Endothelial cell (in vitro differentiated cells): Measurements from ENCODE around the gene SLC40A1. TPM values are rescaled to one million over a fixed set of nuclear protein-coding genes. Genes with fewer than 3 reads are reported as not detected.

Experiments
- DNase-seq: peaks from one replicate; pipeline ENCODE4 v3.0.0; 2021; ENCODE audit warnings: low spot score
- H3K27ac Mint-ChIP-seq: one replicate; pipeline ENCODE4 v1.8.0; 2021; ENCODE audit warnings: mixed read lengths, inconsistent platforms; ENCODE audit not compliant: unreplicated experiment
- H3K27me3 Mint-ChIP-seq: one replicate; pipeline ENCODE4 v1.8.0; 2021; ENCODE audit warnings: mild to moderate bottlenecking, moderate library complexity, mixed read lengths, inconsistent platforms; ENCODE audit not compliant: unreplicated experiment
- H3K36me3 Mint-ChIP-seq: one replicate; pipeline ENCODE4 v1.8.0; 2021; ENCODE audit warnings: mild to moderate bottlenecking, low read depth, mixed read lengths, inconsistent platforms; ENCODE audit not compliant: unreplicated experiment
- H3K4me1 Mint-ChIP-seq: one replicate; pipeline ENCODE4 v1.8.0; 2021; ENCODE audit warnings: mild to moderate bottlenecking, mixed read lengths, inconsistent platforms; ENCODE audit not compliant: unreplicated experiment
- H3K4me3 Mint-ChIP-seq: one replicate; pipeline ENCODE4 v1.8.0; 2021; ENCODE audit warnings: mild to moderate bottlenecking, mixed read lengths, inconsistent platforms; ENCODE audit not compliant: unreplicated experiment
- H3K9me3 Mint-ChIP-seq: one replicate; pipeline ENCODE4 v1.8.0; 2021; ENCODE audit warnings: mixed read lengths, inconsistent platforms; ENCODE audit not compliant: unreplicated experiment
- total RNA-seq: library from RNA; stranded (reverse); fragmentation: NEBNext Ultra II Directional; extraction: Animal tissue kit (Norgen Biotek cat#: 25700); gene quantifications from one replicate; pipeline ENCODE4 v1.2.1, GENCODE V29; 2021; ENCODE audit not compliant: unreplicated experiment
- TF ChIP-seq, protein P1 (sequence below): fragments of 200-600 bp; sonication (generic); IDR thresholded peaks from one replicate; pipeline ENCODE4 v1.5.0; 2021; ENCODE audit warnings: antibody characterized with exemption; ENCODE audit not compliant: unreplicated experiment

Gene SLC40A1
- total RNA-seq, 1 donor from 2014 or later, result 90.9 TPM

DNA sequence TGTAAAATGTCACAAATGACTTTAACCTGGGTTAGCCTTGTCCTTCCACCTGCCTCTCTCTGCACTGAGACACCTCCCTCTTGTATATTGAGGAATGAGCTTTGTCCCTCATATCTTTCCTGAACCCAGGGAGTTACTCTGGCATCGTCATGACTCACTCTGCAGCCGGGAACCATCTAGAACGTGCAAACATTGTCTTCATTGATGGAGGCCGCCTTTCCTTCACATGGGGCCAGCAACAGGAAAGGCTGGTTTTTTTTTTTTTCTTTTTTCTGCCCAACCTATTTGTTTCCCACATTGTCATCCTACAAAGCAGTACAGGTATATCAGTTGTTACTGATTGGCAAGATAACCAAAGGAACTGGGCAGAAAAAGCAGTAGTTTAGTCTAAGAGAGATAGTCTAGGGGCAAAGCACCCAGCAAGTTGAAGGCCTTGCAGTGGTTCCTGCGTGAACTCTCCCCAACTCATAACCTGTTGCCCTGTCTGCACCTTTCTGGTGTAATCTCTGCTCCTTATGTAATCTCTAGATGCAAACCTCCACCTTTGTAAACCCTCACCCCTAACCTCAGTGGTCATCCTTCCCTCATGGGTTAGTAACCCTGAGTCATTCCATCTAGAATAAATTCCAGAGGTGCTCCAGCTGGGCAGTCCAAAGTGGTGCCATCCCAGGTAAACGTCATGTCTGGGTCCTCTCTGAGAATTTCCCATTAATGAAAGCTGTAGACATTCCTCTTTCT is 38.3 kb downstream of the SLC40A1 start:
- no peaks in the 10 kb centered on the region for H3K36me3 Mint-ChIP-seq
- no peaks in the 10 kb centered on the region for H3K4me1 Mint-ChIP-seq
- TF ChIP-seq, protein P1, sequence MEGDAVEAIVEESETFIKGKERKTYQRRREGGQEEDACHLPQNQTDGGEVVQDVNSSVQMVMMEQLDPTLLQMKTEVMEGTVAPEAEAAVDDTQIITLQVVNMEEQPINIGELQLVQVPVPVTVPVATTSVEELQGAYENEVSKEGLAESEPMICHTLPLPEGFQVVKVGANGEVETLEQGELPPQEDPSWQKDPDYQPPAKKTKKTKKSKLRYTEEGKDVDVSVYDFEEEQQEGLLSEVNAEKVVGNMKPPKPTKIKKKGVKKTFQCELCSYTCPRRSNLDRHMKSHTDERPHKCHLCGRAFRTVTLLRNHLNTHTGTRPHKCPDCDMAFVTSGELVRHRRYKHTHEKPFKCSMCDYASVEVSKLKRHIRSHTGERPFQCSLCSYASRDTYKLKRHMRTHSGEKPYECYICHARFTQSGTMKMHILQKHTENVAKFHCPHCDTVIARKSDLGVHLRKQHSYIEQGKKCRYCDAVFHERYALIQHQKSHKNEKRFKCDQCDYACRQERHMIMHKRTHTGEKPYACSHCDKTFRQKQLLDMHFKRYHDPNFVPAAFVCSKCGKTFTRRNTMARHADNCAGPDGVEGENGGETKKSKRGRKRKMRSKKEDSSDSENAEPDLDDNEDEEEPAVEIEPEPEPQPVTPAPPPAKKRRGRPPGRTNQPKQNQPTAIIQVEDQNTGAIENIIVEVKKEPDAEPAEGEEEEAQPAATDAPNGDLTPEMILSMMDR, result no peak

DNA sequence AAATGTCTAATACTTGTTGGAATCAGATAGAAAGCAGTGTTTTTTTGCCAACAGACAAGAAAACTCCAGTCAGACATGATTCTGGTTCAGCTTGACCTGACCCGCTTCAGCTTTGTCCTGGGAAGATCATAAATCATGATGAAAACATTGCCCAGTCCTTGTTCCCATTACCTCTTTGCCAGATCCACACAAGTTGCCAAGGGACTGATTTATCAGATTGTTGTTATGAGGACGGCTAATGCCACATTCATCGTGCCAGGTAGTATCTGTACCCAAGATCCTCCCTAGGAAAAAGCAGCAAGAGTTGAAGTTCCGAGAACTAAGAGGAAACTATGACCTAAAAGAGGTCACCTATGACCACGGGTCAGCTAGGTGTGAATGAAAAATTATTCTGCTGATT is 39.0 kb downstream of the SLC40A1 start:
- Mint-ChIP-seq H3K27ac (no peak overlapping the region), H3K4me1 (peaks cover 3% of the 10 kb centered on the region), H3K4me3 (no peak overlapping the region), H3K36me3 (no peaks in the 10 kb centered on the region), H3K27me3 (no peaks in the 10 kb centered on the region), H3K9me3 (no peaks in the 10 kb centered on the region)
- no peak for DNase-seq
- TF ChIP-seq, protein P1, result no peak

More for the DNA sequence above, 38.3 kb downstream of the SLC40A1 start:
- Mint-ChIP-seq H3K27me3 (no peaks in the 10 kb centered on the region), H3K4me3 (no peak overlapping the region), H3K9me3 (no peaks in the 10 kb centered on the region), H3K27ac (no peak overlapping the region)
- no peak for DNase-seq

DNA sequence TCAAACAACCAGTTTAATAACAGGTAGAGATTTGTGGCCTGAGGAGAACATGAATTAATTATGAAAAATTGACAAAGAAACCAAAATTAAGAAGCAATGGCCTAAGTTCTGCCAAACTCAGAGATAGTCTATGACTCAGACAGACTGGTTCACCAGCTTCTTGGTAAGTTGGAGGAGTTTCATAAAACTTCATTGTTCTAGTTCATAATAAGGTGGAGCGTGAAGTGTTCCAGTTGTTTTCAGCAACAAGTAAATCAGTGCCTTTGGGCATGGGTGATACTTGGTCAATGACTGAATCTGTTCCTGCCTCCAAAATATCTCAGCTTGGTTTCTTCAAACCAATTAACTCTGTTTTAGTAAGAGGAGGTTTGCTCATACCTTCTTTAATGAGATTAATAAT is 40.0 kb downstream of the SLC40A1 start:
- Mint-ChIP-seq H3K4me1 (peaks cover 7% of the 10 kb centered on the region), H3K36me3 (no peaks in the 10 kb centered on the region), H3K4me3 (no peak overlapping the region), H3K27ac (no peak overlapping the region), H3K9me3 (no peaks in the 10 kb centered on the region), H3K27me3 (peaks cover 1% of the 10 kb centered on the region)
- DNase-seq, result no peak
- TF ChIP-seq, protein P1, result no peak

DNA sequence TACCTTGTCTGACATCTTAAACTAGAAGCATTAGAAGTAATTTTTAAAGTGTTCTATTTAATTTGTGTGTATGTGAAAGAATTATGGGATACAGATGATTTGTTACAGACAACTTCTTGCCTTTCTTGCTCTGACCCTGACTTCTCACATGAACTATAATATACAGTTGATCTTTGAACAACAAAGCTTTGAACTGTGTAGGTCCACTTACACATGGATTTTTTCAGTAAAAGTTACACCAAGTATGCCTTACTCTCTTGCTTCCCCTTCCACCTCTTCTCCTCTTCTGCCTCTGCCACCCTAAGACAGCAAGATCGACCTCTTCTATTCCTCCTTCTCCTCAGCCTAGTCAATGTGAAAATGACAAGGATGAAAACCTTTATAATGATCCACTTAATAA is 42.2 kb downstream of the SLC40A1 start:
- Mint-ChIP-seq H3K27me3 (peaks cover 1% of the 10 kb centered on the region), H3K9me3 (no peaks in the 10 kb centered on the region), H3K4me1 (peaks cover 7% of the 10 kb centered on the region), H3K4me3 (no peak overlapping the region), H3K27ac (no peak overlapping the region), H3K36me3 (no peaks in the 10 kb centered on the region)
- TF ChIP-seq, protein P1, result no peak
- no peak for DNase-seq

DNA sequence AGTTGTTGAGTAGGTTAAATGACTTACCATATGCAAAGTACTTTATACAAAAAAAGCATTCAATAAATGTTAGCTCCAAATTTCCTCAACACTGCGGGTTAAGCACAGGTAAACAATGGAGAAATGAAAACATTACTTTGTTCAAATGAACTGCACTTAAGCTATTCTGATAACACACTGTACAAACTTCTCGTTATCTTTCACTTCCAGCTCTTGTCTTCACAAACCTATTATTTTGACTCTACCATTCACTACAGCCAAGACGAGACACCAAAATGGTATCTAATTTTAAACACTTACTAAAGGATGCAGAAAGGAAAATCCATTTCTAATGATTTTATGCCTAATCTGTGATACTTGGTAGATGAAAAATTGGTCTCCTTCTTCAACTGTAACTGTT is 43.8 kb downstream of the SLC40A1 start:
- Mint-ChIP-seq H3K36me3 (no peaks in the 10 kb centered on the region), H3K4me1 (peaks cover 7% of the 10 kb centered on the region), H3K27me3 (peaks cover 1% of the 10 kb centered on the region), H3K27ac (no peak overlapping the region), H3K9me3 (no peaks in the 10 kb centered on the region), H3K4me3 (no peak overlapping the region)
- TF ChIP-seq, protein P1, result no peak
- no peak for DNase-seq
